A673 (cell line): Measurements from ENCODE around the gene PYROXD2. TPM values are rescaled to one million over a fixed set of nuclear protein-coding genes. Genes with fewer than 3 reads are reported as not detected.

ENCODE experiments used
- BruUV-seq: library from RNA; stranded (reverse); fragments of 400-500 nt; replicated peaks from 2 replicates; lab custom pipeline; 2021; lab: Mats Ljungman, UMichigan
- CTCF ChIA-PET: fragments of 300-600 bp; sonication (Branson Sonifier 250); formaldehyde crosslinking; loops from one replicate; lab custom pipeline; 2022; ENCODE audit warnings: antibody characterized with exemption; lab: Charles Lee
- POLR2A ChIA-PET: fragments of 300-600 bp; sonication (Branson Sonifier 250); formaldehyde crosslinking; loops from one replicate; lab custom pipeline; 2022; ENCODE audit warnings: antibody characterized with exemption; ENCODE audit not compliant: low non-redundant PET; lab: Charles Lee
- DNase-seq: peaks from one replicate; pipeline ENCODE4 v3.0.0-alpha.2; 2015; ENCODE audit warnings: low spot score
- H3K27ac ChIP-seq: fragments of 200-600 bp; sonication (generic); 2 replicates; pipeline ENCODE4 v1.5.1; 2016; ENCODE audit warnings: mixed run types, low read depth, mild to moderate bottlenecking, mixed read lengths, antibody characterized with exemption, low read length; ENCODE audit not compliant: poor library complexity, severe bottlenecking
- H3K27me3 ChIP-seq: fragments of 200-600 bp; sonication (generic); replicated peaks from 2 replicates; pipeline ENCODE4 v1.6.1; 2017; ENCODE audit warnings: mixed run types, low read depth, mild to moderate bottlenecking, mixed read lengths, antibody characterized with exemption, low read length; ENCODE audit not compliant: insufficient read depth, poor library complexity
- H3K36me3 ChIP-seq: fragments of 200-600 bp; sonication (generic); 2 replicates; pipeline ENCODE4 v1.6.1; 2016; ENCODE audit warnings: mixed run types, mild to moderate bottlenecking, mixed read lengths, antibody characterized with exemption, low read length; ENCODE audit not compliant: insufficient read depth, poor library complexity, severe bottlenecking
- H3K4me1 ChIP-seq: fragments of 200-600 bp; sonication (generic); 2 replicates; pipeline ENCODE4 v1.6.1; 2017; ENCODE audit warnings: mixed run types, mild to moderate bottlenecking, mixed read lengths, antibody characterized with exemption, low read length; ENCODE audit not compliant: insufficient read depth, poor library complexity, severe bottlenecking
- H3K4me3 ChIP-seq: fragments of 200-600 bp; sonication (generic); 2 replicates; pipeline ENCODE4 v1.5.1; 2016; ENCODE audit warnings: low read depth, mixed run types, mild to moderate bottlenecking, mixed read lengths, low read length; ENCODE audit not compliant: poor library complexity, severe bottlenecking
- H3K9me3 ChIP-seq: fragments of 200-600 bp; sonication (generic); 2 replicates; pipeline ENCODE4 v1.6.1; 2016; ENCODE audit warnings: mixed run types, low read depth, mild to moderate bottlenecking, mixed read lengths, antibody characterized with exemption, low read length; ENCODE audit not compliant: poor library complexity, severe bottlenecking
- EZH2 ChIP-seq: fragments of 200-600 bp; sonication (generic); IDR thresholded peaks from 2 replicates; pipeline ENCODE4 v1.6.1; 2017; ENCODE audit warnings: borderline replicate concordance, low read depth, mild to moderate bottlenecking, mixed read lengths, antibody characterized with exemption, low read length; ENCODE audit not compliant: poor library complexity, severe bottlenecking
- intact Hi-C: fragments of 100-400 bp; cut with micrococcal nuclease; formaldehyde crosslinking; loops from one replicate; pipeline ENCODE4 v1.10.0; 2022; ENCODE audit not compliant: unreplicated experiment
- microRNA-seq: library from miRNA; unstranded; fragments of <30 nt; microRNA quantifications from one replicate; pipeline ENCODE4 v1.2.0, GENCODE V29; 2021
- total RNA-seq: library from RNA; stranded (reverse); gene quantifications from 2 replicates; pipeline ENCODE4 v1.2.3, GENCODE V29; 2021
- TF ChIP-seq, protein P1 (sequence below): fragments of 300-800, 200-600 bp; sonication (generic); conservative IDR thresholded peaks from 2 replicates; pipeline ENCODE4 v1.5.1; 2017; ENCODE audit warnings: low read depth, mild to moderate bottlenecking, antibody characterized with exemption, low read length, moderate library complexity, mixed read lengths

The PYROXD2 gene
- total RNA-seq, 1 experiment from 2014 or later, result 4.0 TPM

DNA sequence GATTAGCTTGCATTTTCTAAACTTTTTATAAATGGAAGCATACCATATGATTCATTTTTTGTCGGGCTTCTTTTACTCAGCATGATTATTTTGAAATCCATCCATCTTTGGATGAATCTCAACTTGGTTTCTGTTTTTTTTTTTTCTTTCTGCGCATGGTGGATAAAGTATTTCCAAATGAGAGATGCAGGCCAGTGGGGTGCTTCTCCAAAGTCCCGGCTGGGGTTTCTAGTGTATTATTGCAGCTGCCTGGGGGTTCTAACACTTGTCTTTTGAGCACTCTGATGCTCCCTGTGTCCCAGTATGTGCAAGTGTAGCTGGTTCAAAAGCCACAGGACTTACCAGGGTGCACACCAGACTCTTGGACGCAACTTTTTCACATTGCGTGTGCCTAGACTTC lies 76.1 kb downstream of the PYROXD2 start:
- Histone ChIP-seq H3K36me3 (no peaks in the 10 kb centered on the region), H3K4me3 (no peak overlapping the region), H3K9me3 (no peaks in the 10 kb centered on the region), H3K27ac (no peak overlapping the region), H3K27me3 (peaks cover 14% of the 10 kb centered on the region), H3K4me1 (no peaks in the 10 kb centered on the region)
- intact Hi-C loops, result no loop called here
- BruUV-seq, result no TSS peak
- TF ChIP-seq, protein P1, sequence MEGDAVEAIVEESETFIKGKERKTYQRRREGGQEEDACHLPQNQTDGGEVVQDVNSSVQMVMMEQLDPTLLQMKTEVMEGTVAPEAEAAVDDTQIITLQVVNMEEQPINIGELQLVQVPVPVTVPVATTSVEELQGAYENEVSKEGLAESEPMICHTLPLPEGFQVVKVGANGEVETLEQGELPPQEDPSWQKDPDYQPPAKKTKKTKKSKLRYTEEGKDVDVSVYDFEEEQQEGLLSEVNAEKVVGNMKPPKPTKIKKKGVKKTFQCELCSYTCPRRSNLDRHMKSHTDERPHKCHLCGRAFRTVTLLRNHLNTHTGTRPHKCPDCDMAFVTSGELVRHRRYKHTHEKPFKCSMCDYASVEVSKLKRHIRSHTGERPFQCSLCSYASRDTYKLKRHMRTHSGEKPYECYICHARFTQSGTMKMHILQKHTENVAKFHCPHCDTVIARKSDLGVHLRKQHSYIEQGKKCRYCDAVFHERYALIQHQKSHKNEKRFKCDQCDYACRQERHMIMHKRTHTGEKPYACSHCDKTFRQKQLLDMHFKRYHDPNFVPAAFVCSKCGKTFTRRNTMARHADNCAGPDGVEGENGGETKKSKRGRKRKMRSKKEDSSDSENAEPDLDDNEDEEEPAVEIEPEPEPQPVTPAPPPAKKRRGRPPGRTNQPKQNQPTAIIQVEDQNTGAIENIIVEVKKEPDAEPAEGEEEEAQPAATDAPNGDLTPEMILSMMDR, result no peak
- TF ChIP-seq EZH2, result no peak
- POLR2A ChIA-PET, result no interaction called here
- CTCF ChIA-PET, result interaction anchor here (0.7 kb wide), 1 partner anchor 129 kb away, joined by 3 read pairs; no protein-coding TSS in a partner anchor
- DNase-seq, result no peak

DNA sequence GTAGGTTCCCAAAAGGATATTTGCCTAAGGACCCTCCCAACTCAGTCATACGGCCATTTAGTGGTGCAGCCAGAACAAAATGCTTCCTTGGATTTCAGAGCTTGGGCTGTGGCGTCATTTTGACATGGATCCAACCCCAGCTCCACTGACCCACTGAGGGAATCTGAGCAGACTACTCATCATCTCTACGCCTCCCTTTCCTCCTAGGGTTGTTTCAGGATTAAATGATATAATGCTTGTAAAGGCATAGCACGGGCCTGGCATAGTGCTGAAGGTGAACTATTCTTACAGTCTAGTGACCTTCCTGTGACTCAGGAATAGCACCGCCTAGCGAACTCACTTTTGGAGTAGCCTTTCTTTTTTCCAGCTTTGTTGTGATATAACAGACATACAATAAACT lies 76.7 kb downstream of the PYROXD2 start:
- no peak for DNase-seq
- H3K36me3 ChIP-seq, result no peaks in the 10 kb centered on the region
- H3K27me3 ChIP-seq, result peaks cover 16% of the 10 kb centered on the region
- intact Hi-C loops, result no loop called here
- no peak overlapping the region for H3K27ac ChIP-seq
- TF ChIP-seq, protein P1, result no peak
- TF ChIP-seq EZH2, result no peak
- POLR2A ChIA-PET, result no interaction called here
- no TSS peak for BruUV-seq
- H3K4me1 ChIP-seq, result no peaks in the 10 kb centered on the region
- H3K4me3 ChIP-seq, result no peak overlapping the region
- H3K9me3 ChIP-seq, result no peaks in the 10 kb centered on the region
- CTCF ChIA-PET, result interaction anchor here (0.7 kb wide), 1 partner anchor 129 kb away, joined by 3 read pairs; no protein-coding TSS in a partner anchor

DNA sequence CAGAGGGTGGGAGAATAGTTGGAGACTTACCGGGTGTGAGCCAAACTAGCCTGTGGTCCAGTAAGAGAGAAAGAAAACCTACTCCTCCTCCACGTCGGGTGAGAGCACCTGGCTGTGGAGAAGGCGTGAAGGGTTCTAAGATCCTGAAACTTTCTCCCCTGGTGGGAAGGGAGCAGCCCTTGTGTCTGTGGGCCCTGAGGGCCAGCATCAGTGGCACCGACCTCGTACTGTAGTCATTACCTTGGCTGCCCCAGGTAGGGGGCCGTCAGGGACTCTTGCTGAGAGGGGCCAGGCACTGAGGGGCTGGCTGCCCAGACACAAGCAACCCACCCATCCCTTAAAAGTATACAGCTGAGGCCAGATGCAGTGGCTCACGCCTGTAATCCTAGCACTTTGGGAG lies 77.5 kb downstream of the PYROXD2 start:
- no peaks in the 10 kb centered on the region for H3K4me1 ChIP-seq
- no peak for DNase-seq
- BruUV-seq, result no TSS peak
- no peak for TF ChIP-seq EZH2
- TF ChIP-seq, protein P1, result no peak
- intact Hi-C loops, result no loop called here
- ChIA-PET POLR2A (no interaction called here), CTCF (no interaction called here)
- no peak overlapping the region for H3K4me3 ChIP-seq
- peaks cover 16% of the 10 kb centered on the region for H3K27me3 ChIP-seq
- H3K9me3 ChIP-seq, result no peaks in the 10 kb centered on the region
- H3K36me3 ChIP-seq, result no peaks in the 10 kb centered on the region
- no peak overlapping the region for H3K27ac ChIP-seq

Small RNAs within 50 kb of the gene (microRNA-seq; reads per million reads assigned to microRNA genes)
- 135 reads per million, percentile 67 among the genes with 10 or more reads in this experiment for gene MIR1287
- 2.4 reads per million for gene MIR4685

Other genes starting within 250 kb of the PYROXD2 start
- gene LOXL4, start 147.0 kb downstream of the PYROXD2 start, total RNA-seq, result 0.11 TPM in 1 of 2 replicates, not detected in the other
- 40.6 and 40.9 TPM in 2 replicates for gene HPS1, start 31.8 kb upstream of the PYROXD2 start, total RNA-seq